Spleen (tissue), 11 donors: Measurements from ENCODE around the gene OBSCN. TPM values are rescaled to one million over a fixed set of nuclear protein-coding genes. Genes with fewer than 3 reads are reported as not detected.

Source experiments
- DNase-seq: peaks from one replicate; pipeline ENCODE4 v3.0.0-alpha.2; 2020
- H3K27ac ChIP-seq, 8 donors: fragments of 200-600 bp; sonication (generic) in 7 of 8; 1 replicate in 4 of 8; 2 replicates in 4 of 8; pipeline versions ENCODE4 v1.5.0 to v1.8.0; 2016 to 2021; ENCODE audit warnings: inconsistent platforms in 4 of 8, mild to moderate bottlenecking in 4 of 8, moderate library complexity in 1 of 8
- H3K27me3 ChIP-seq, 7 donors: fragments of 200-600 bp; sonication (generic) in 6 of 7; replicated peaks in 1 of 7; 1 replicate in 4 of 7; 2 replicates in 3 of 7; pipeline versions ENCODE4 v1.5.0 to v1.8.0; 2016 to 2021; ENCODE audit warnings: inconsistent platforms in 3 of 7, mild to moderate bottlenecking in 1 of 7
- H3K36me3 ChIP-seq, 6 donors: fragments of 200-600 bp; sonication (generic) in 5 of 6; 1 replicate in 4 of 6; 2 replicates in 2 of 6; pipeline versions ENCODE4 v1.5.0 to v1.8.0; 2016 to 2021; ENCODE audit warnings: inconsistent platforms in 2 of 6
- H3K4me1 ChIP-seq, 6 donors: fragments of 200-600 bp; sonication (generic) in 5 of 6; 1 replicate in 3 of 6; 2 replicates in 3 of 6; pipeline versions ENCODE4 v1.5.0 to v1.8.0; 2016 to 2021; ENCODE audit warnings: inconsistent platforms in 3 of 6
- H3K4me3 ChIP-seq, 8 donors: fragments of 200-600 bp; sonication (generic) in 7 of 8; 1 replicate in 4 of 8; 2 replicates in 4 of 8; pipeline versions ENCODE4 v1.5.0 to v1.8.0; 2016 to 2021; ENCODE audit warnings: inconsistent platforms in 4 of 8, mild to moderate bottlenecking in 4 of 8, moderate library complexity in 2 of 8
- H3K9me3 ChIP-seq, 8 donors: fragments of 200-600 bp; sonication (generic) in 7 of 8; 1 replicate in 4 of 8; 2 replicates in 4 of 8; pipeline versions ENCODE4 v1.5.0 to v1.8.0; 2016 to 2021; ENCODE audit warnings: inconsistent platforms in 4 of 8
- CTCF ChIP-seq, 11 experiments: fragments of 200-600 bp in 7 of 11; fragments of 450-650 bp in 4 of 11; sonication (generic) in 4 of 11; IDR thresholded peaks in 8 of 11; conservative IDR thresholded peaks in 3 of 11; 1 replicate in 7 of 11; 2 replicates in 4 of 11; pipeline versions ENCODE4 v1.4.0 to v1.8.0; 2016 to 2021; ENCODE audit warnings: antibody characterized with exemption in 11 of 11, inconsistent platforms in 4 of 11, mild to moderate bottlenecking in 1 of 11
- POLR2A ChIP-seq, 3 donors: fragments of 450-650 bp; IDR thresholded peaks; one replicate each; pipeline ENCODE4 v1.5.1; 2017; ENCODE audit warnings: antibody characterized with exemption in 3 of 3, mild to moderate bottlenecking in 1 of 3
- POLR2AphosphoS5 ChIP-seq, 3 donors: sonication (generic); formaldehyde crosslinking; IDR thresholded peaks; one replicate each; pipeline ENCODE4 v1.5.1; 2017; ENCODE audit warnings: antibody characterized with exemption in 3 of 3
- WGBS, 5 donors: extraction: QIAGEN DNeasy Blood & Tissue Kit in 3 of 5; methylation state at CpG; one replicate each; pipeline versions ENCODE4 v1.1.5 to v1.1.7; 2013 to 2018; 5-methylcytosine and 5-hydroxymethylcytosine counted together
- intact Hi-C: fragments of 100-400 bp; cut with DNase I; formaldehyde crosslinking; loops from one replicate; pipeline ENCODE4 v1.15.0; 2023; ENCODE audit warnings: low total_unique reads
- polyA plus RNA-seq, 3 donors: library from polyadenylated mRNA; stranded (reverse); fragments of 200-250 nt; gene quantifications; one replicate each; pipeline ENCODE4 v1.2.1, GENCODE V29; 2013
- total RNA-seq, 7 donors: library from RNA; depleted of rRNA in 3 of 7; stranded (reverse); fragments of >200 nt in 3 of 7; fragmentation: NEBNext Ultra II Directional in 4 of 7; extraction: Animal tissue kit (Norgen Biotek cat#: 25700) in 4 of 7; gene quantifications; one replicate each; pipeline versions ENCODE4 v1.1.0 to v1.2.1, GENCODE V29; 2016 to 2021
- donor health status: healthy with polysubstance abuse.
- donor health status: DM: no; HTN: no; CAD: no; lungs with moderate emphysema.
- donor health status: DM: no; HTN: no; CAD: no.
- donor health status: Bipolar disorder and iron deficiency.
- donor health status: healthy.
- donor health status: DM: no; HTN: no; CAD: no.
- donor health status: DM: yes; HTN: yes; CAD: no.

OBSCN gene
- total and polyA plus RNA-seq, 10 donors: 12.6 to 71.7 (median 41.9) TPM

- DNase-seq: no peak
- Histone ChIP-seq H3K4me3 (no peak overlapping the region), H3K9me3 (no peaks in the 10 kb centered on the region), H3K4me1 (peaks cover 3 to 56% (median 25%) of the 10 kb centered on the region in 6 donors), H3K27me3 (peaks cover 0 to 37% (median 0%) of the 10 kb centered on the region in 7 donors), H3K27ac (no peak overlapping the region), H3K36me3 (no peaks in the 10 kb centered on the region)
- WGBS, 5 donors: 81 to 95% (median 92%) methylated on average over 14 to 16 of the region's 16 CpGs
- TF ChIP-seq CTCF (IDR thresholded peaks at IDR 0.05 in 8 of 11, conservative IDR thresholded peaks at IDR 0.05 in 3 of 11) (no peak), POLR2A (IDR thresholded peaks at IDR 0.05) (no peak), POLR2AphosphoS5 (IDR thresholded peaks at IDR 0.05) (no peak)
- intact Hi-C loops: no loop called here
These were observed 3.1 kb downstream of the OBSCN start for GRCh38 chr1:228210712-228211530.

GRCh38 chr1:228211531-228212414 is 3.9 kb downstream of the OBSCN start:
- peaks cover 0 to 48% (median 17%) of the 10 kb centered on the region in 6 donors for H3K4me1 ChIP-seq
- no peak overlapping the region for H3K27ac ChIP-seq
- no peaks in the 10 kb centered on the region for H3K9me3 ChIP-seq
- DNase-seq: no peak
- H3K27me3 ChIP-seq: peaks cover 0 to 34% (median 0%) of the 10 kb centered on the region in 7 donors
- 81 to 93% (median 82%) methylated on average over 79 to 96 of the region's 96 CpGs for WGBS, 5 donors
- intact Hi-C loops: no loop called here
- no peak for TF ChIP-seq CTCF (IDR thresholded peaks at IDR 0.05 in 8 of 11, conservative IDR thresholded peaks at IDR 0.05 in 3 of 11)
- peak in 1 of 3 donors; percentile 5 for TF ChIP-seq POLR2AphosphoS5 (IDR thresholded peaks at IDR 0.05)
- peaks cover 0 to 7% (median 3%) of the 10 kb centered on the region in 6 donors for H3K36me3 ChIP-seq
- peak overlapping the region in 1 of 8 donors; percentile 75 for H3K4me3 ChIP-seq

- Histone ChIP-seq H3K9me3 (no peaks in the 10 kb centered on the region), H3K27me3 (peaks cover 0 to 27% (median 0%) of the 10 kb centered on the region in 7 donors), H3K27ac (peak overlapping the region in 2 of 8 donors; percentile 77 to 85), H3K36me3 (peaks cover 0 to 14% (median 6%) of the 10 kb centered on the region in 6 donors), H3K4me3 (peak overlapping the region in 7 of 8 donors; percentile 44 to 75 (median 53)), H3K4me1 (peaks cover 0 to 40% (median 16%) of the 10 kb centered on the region in 6 donors)
- no peak for TF ChIP-seq POLR2A (IDR thresholded peaks at IDR 0.05)
- no peak for TF ChIP-seq CTCF (IDR thresholded peaks at IDR 0.05 in 8 of 11, conservative IDR thresholded peaks at IDR 0.05 in 3 of 11)
- TF ChIP-seq POLR2AphosphoS5 (IDR thresholded peaks at IDR 0.05): no peak
- intact Hi-C loops: no loop called here
- DNase-seq: peak; percentile 81
- WGBS, 5 donors: 31 to 68% (median 45%) methylated on average over 52 to 66 of the region's 66 CpGs
These were observed 4.6 kb downstream of the OBSCN start for GRCh38 chr1:228212415-228212965.
